GM12891 (cell line): ENCODE data around the gene COLEC12.

Experiments used
- PAX5 ChIP-seq: IDR thresholded peaks from 2 replicates; pipeline ENCODE4 v1.6.1; 2011; ENCODE audit warnings: low read length, moderate library complexity, mild to moderate bottlenecking; ENCODE audit not compliant: insufficient read depth, severe bottlenecking
- POLR2A ChIP-seq: IDR thresholded peaks from 2 replicates; pipeline ENCODE4 v1.6.1; 2011; ENCODE audit warnings: low read depth, low read length, control low read depth
- POLR2AphosphoS5 ChIP-seq: IDR thresholded peaks from 2 replicates; pipeline ENCODE4 v1.6.1; 2011; ENCODE audit warnings: low read depth, low read length, control low read depth
- SPI1 ChIP-seq: IDR thresholded peaks from 2 replicates; pipeline ENCODE4 v1.6.1; 2011; ENCODE audit warnings: low read depth, low read length, control low read depth
- TAF1 ChIP-seq: IDR thresholded peaks from 2 replicates; pipeline ENCODE4 v1.6.1; 2011; ENCODE audit warnings: low read depth, low read length, control low read depth

- TF ChIP-seq POLR2AphosphoS5, result no peak
- TF ChIP-seq POLR2A, result no peak
- TF ChIP-seq SPI1, result no peak
- no peak for TF ChIP-seq PAX5
- no peak for TF ChIP-seq TAF1
Observed at GRCh38 chr18:297936-298335, 202.6 kb downstream of the COLEC12 start.
